Activated CD4-positive, alpha-beta memory T cell treated with anti-CD3 and anti-CD28 coated beads for 36 hours (primary cell): ENCODE measurements around the gene RELN. TPM values are rescaled to one million over a fixed set of nuclear protein-coding genes. Genes with fewer than 3 reads are reported as not detected.
"Not testable (repeated sequence)": the region's sequence is repeated elsewhere in the genome, so short reads cannot be mapped to it uniquely, and the experiment has no call there.

Experiments used
- CTCF ChIA-PET: fragments of 350-600 bp; sonication (Branson Sonifier 250); formaldehyde crosslinking; loops from one replicate; lab custom pipeline; 2021; ENCODE audit warnings: antibody characterized with exemption, inconsistent platforms; lab: Charles Lee
- POLR2A ChIA-PET: fragments of 350-600 bp; sonication (Branson Sonifier 250); formaldehyde crosslinking; loops from one replicate; lab custom pipeline; 2021; ENCODE audit warnings: antibody characterized with exemption; lab: Charles Lee
- DNase-seq: peaks from one replicate; pipeline ENCODE4 v3.0.0-alpha.2; 2020
- H3K27ac Mint-ChIP-seq: one replicate; pipeline ENCODE4 v1.8.0; 2021; ENCODE audit warnings: mixed read lengths
- H3K27me3 Mint-ChIP-seq: one replicate; pipeline ENCODE4 v1.8.0; 2021; ENCODE audit warnings: mixed read lengths
- H3K36me3 Mint-ChIP-seq: one replicate; pipeline ENCODE4 v1.8.0; 2021; ENCODE audit warnings: mixed read lengths
- H3K4me1 Mint-ChIP-seq: one replicate; pipeline ENCODE4 v1.8.0; 2021; ENCODE audit warnings: low read depth, mixed read lengths
- H3K4me3 Mint-ChIP-seq: one replicate; pipeline ENCODE4 v1.8.0; 2021; ENCODE audit warnings: mild to moderate bottlenecking, mixed read lengths
- H3K9me3 Mint-ChIP-seq: one replicate; pipeline ENCODE4 v1.8.0; 2021; ENCODE audit warnings: mixed read lengths
- intact Hi-C: fragments of 100-400 bp; cut with micrococcal nuclease; formaldehyde crosslinking; loops from one replicate; pipeline ENCODE4 v1.15.1; 2023
- total RNA-seq, 2 experiments: library from RNA; stranded (reverse); gene quantifications; one replicate each; pipeline ENCODE4 v1.2.3, GENCODE V29; 2021

The RELN gene
- total RNA-seq, 2 experiments from 2014 or later, result not detected

DNA sequence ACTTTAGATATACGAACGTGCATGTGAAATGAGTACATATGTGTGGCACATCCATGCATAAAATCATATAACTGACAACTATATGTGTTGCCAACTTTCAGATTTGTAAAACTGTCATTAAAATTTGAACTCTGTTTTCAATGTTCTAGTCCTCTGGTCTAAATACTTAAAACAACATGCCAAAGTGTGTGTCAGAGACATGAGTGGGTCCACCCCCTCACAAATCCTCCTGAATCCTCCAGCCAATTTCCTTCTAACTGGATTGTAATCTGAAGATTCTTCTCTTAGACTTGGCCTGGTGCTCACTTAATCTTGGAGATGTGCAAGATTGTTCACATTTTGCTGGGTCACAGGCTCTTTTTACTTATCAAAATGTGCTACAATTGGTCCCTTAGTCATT lies 184.1 kb downstream of the RELN start:
- no peaks in the 10 kb centered on the region for H3K27me3 Mint-ChIP-seq
- POLR2A ChIA-PET, result no interaction called here
- peaks cover 14% of the 10 kb centered on the region for H3K4me1 Mint-ChIP-seq
- no peaks in the 10 kb centered on the region for H3K36me3 Mint-ChIP-seq
- H3K4me3 Mint-ChIP-seq, result no peak overlapping the region
- intact Hi-C loops, result no loop called here
- DNase-seq, result no peak
- H3K27ac Mint-ChIP-seq, result no peak overlapping the region
- no peaks in the 10 kb centered on the region for H3K9me3 Mint-ChIP-seq
- CTCF ChIA-PET, result interaction anchor here (0.6 kb wide), 1 partner anchor 398 kb away, joined by 3 read pairs; no protein-coding TSS in a partner anchor

DNA sequence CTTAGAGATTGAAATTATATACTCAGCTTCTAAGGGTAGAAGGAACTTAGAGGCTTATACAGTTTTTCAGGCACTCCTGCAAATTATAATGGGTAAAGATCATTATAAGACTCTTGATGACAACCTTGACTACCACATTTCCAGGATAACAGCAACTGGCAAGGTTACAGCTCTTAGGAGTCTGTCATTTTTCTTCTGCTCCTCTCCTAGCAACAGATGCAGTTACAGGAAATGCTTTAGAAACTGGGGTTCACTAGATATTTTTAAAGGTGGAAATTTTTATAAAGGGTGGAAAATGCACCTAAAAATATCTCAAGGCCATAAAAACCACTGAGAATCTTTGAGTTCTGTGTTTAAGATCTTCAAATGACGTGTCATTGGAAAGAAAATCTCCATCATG lies 185.8 kb downstream of the RELN start:
- intact Hi-C loops, result no loop called here
- CTCF ChIA-PET, result no interaction called here
- DNase-seq, result no peak
- no peak overlapping the region for H3K4me3 Mint-ChIP-seq
- H3K27ac Mint-ChIP-seq, result no peak overlapping the region
- no peaks in the 10 kb centered on the region for H3K27me3 Mint-ChIP-seq
- H3K9me3 Mint-ChIP-seq, result no peaks in the 10 kb centered on the region
- H3K4me1 Mint-ChIP-seq, result peaks cover 5% of the 10 kb centered on the region
- no peaks in the 10 kb centered on the region for H3K36me3 Mint-ChIP-seq
- POLR2A ChIA-PET, result no interaction called here

DNA sequence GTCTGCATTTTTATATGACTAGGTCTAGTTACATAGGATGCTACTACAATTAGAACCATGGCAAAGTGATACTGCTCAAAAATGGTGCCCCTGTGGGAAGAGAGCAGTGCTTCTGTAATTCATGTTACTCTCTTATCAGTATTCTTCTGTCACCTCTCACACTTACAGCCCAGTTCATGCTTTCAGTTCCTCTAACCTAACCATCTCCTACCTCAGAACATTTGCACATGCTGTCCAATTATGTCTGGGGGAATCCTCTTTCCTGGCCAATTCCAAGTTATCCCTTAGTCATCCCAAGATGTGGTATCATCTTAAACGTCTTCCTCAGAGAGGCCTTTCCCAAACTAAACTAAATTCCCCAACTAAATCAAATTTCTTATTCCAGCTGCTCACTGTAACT lies 190.2 kb downstream of the RELN start:
- Mint-ChIP-seq H3K27ac (no peak overlapping the region), H3K9me3 (no peaks in the 10 kb centered on the region), H3K27me3 (peaks cover 2% of the 10 kb centered on the region), H3K4me3 (no peak overlapping the region), H3K36me3 (no peaks in the 10 kb centered on the region), H3K4me1 (peaks cover 5% of the 10 kb centered on the region)
- CTCF ChIA-PET, result no interaction called here
- no peak for DNase-seq
- POLR2A ChIA-PET, result no interaction called here
- intact Hi-C loops, result no loop called here

DNA sequence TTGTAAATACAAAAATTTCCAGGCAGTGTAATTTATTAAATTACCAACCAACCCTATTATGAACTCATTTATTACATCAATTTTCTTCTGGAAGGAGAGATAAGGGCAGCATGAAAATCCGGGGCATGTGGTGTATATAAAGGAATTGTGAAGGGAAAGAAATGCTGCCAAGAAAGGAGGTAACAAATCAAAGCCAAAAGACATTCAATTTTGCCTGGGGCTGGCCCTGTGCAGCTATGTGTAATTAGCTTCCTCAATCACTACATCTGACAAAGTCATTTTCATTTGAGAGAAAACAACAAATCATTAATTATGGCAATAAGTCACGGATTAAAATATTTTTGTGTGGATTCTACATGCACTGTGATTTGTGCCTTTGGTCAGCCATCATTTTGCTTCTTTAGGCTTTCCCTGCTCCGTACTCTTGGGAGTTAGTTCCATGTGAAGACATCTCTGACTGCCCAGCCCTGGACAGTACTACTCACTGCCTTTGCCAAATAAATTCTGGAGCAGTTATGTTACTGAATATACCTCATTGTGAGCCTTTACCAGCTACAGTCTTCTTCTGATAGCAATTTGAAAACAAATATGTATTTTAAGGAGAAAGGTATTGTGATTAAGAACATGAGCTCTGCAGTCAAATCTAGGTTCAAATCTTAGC lies 191.7 kb downstream of the RELN start:
- Mint-ChIP-seq H3K27me3 (peaks cover 4% of the 10 kb centered on the region), H3K36me3 (no peaks in the 10 kb centered on the region), H3K27ac (no peak overlapping the region), H3K4me3 (no peak overlapping the region), H3K9me3 (no peaks in the 10 kb centered on the region), H3K4me1 (no peaks in the 10 kb centered on the region)
- ChIA-PET POLR2A (no interaction called here), CTCF (no interaction called here)
- DNase-seq, result no peak
- intact Hi-C loops, result no loop called here

DNA sequence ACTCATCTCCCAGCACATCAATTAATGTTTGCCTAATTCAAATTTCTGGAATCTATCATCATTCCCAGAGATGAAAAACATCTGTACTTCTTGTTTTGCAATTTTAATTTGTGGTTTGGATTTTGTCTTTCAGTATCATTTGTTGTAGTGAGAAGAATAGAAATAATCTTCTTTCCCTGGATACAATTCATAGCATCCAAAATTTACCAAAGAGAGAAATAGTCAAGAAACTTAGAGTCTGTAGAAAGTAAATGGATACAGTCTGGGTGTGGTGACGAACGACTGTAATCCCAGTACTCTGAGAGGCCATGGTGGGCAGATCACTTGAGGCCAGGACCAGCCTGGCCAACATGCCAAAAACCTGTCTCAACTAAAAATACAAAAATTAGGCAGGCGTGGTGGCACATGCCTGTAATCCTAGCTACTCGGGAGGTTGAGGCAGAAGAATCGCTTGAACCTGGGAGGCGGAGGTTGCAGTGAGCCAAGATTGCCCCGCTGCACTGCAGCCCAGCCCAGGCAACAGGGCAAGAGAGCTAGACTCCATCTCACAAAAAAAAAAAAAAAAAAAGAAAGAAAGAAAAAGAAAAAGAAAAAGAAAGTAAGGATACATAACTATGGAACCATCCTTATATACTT lies 193.0 kb downstream of the RELN start:
- ChIA-PET CTCF (no interaction called here), POLR2A (no interaction called here)
- intact Hi-C loops, result no loop called here
- peaks cover 4% of the 10 kb centered on the region for H3K27me3 Mint-ChIP-seq
- no peaks in the 10 kb centered on the region for H3K4me1 Mint-ChIP-seq
- peaks cover 2% of the 10 kb centered on the region for H3K9me3 Mint-ChIP-seq
- no peaks in the 10 kb centered on the region for H3K36me3 Mint-ChIP-seq
- H3K27ac Mint-ChIP-seq, result no peak overlapping the region
- H3K4me3 Mint-ChIP-seq, result no peak overlapping the region
- DNase-seq, result no peak

DNA sequence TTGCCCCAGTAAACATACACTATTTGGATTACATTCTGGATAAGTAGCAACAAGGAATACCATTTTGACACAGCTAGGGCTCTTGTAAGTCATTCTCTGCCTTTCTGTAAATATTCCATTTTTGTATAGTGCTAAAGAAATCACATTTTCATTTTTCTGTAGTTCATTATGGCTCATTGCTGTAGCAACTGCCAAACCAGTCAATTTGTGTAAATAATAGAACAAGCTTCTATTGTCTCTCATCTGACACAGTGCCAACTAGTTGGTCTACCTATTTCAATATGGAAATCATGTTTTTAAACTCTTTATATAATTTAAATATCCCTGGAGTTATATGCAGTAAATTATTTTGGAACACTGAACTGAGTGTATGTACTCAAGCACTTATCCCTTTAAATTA lies 193.7 kb downstream of the RELN start:
- H3K9me3 Mint-ChIP-seq, result peaks cover 3% of the 10 kb centered on the region
- intact Hi-C loops, result no loop called here
- H3K4me3 Mint-ChIP-seq, result no peak overlapping the region
- H3K27ac Mint-ChIP-seq, result no peak overlapping the region
- no peak for DNase-seq
- peaks cover 4% of the 10 kb centered on the region for H3K27me3 Mint-ChIP-seq
- ChIA-PET POLR2A (no interaction called here), CTCF (no interaction called here)
- no peaks in the 10 kb centered on the region for H3K4me1 Mint-ChIP-seq
- no peaks in the 10 kb centered on the region for H3K36me3 Mint-ChIP-seq

DNA sequence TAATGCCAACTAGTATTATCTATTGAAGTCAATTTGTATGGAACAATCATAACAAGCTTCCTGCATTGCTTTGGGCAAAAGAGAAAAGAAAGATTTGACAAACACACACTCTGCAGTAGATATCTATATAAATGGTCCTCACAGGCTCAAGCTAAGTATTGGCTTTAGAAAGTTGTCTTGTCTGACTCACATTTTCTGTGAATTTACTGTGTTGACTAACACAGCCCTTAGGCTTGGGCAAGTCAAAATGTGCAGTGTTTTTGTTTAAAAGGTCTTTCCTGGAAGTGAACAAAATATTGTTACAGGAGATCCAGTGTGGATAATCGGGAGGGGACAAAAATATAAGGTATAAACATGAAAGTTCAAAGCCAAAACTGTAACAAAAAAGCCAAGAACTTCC lies 194.4 kb downstream of the RELN start:
- no peak for DNase-seq
- intact Hi-C loops, result no loop called here
- H3K27me3 Mint-ChIP-seq, result peaks cover 4% of the 10 kb centered on the region
- H3K4me1 Mint-ChIP-seq, result no peaks in the 10 kb centered on the region
- no peak overlapping the region for H3K27ac Mint-ChIP-seq
- POLR2A ChIA-PET, result no interaction called here
- no peak overlapping the region for H3K4me3 Mint-ChIP-seq
- CTCF ChIA-PET, result no interaction called here
- H3K9me3 Mint-ChIP-seq, result peaks cover 3% of the 10 kb centered on the region
- no peaks in the 10 kb centered on the region for H3K36me3 Mint-ChIP-seq

DNA sequence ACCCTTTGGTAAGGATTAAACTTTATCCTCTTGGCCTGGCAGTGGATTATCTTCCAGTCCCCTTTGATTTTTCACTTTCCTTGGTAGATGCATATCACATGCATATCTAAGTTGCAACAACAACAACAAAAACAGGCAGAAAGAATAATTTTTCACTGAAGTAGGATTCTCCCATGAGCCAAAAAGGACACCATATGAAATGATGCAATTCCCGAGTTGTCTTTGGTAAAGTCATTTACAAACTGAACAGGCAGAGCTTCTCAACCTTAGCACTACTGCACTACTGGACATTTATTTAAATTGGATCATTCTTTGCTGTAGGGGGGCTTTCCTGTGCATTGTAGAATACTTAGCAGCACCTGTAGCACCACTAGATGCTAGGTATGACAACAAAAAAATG lies 195.0 kb downstream of the RELN start:
- ChIA-PET POLR2A (no interaction called here), CTCF (no interaction called here)
- Mint-ChIP-seq H3K4me3 (no peak overlapping the region), H3K4me1 (no peaks in the 10 kb centered on the region), H3K27ac (no peak overlapping the region), H3K9me3 (peaks cover 3% of the 10 kb centered on the region), H3K36me3 (no peaks in the 10 kb centered on the region), H3K27me3 (peaks cover 4% of the 10 kb centered on the region)
- DNase-seq, result no peak
- intact Hi-C loops, result no loop called here

DNA sequence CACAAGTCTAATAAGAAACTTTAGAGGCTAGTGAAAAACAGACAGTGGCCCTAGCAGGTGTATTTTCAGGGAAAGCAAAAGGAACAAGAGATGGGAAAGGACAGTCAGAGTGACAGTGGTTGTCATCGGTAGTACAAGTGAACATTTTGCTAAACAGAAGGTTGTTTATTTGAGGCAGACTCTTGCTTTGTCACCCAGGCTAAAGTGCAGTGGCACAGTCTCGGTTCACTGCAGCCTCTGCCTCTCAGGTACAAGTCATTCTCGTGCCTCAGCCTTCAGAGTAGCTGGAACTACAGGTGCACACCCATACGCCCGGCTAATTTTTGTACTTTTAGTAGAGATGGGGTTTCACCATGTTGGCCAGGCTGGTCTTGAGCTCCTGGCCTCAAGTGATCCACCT lies 195.8 kb downstream of the RELN start:
- Mint-ChIP-seq H3K27me3 (peaks cover 4% of the 10 kb centered on the region), H3K36me3 (no peaks in the 10 kb centered on the region), H3K4me3 (no peak overlapping the region), H3K4me1 (no peaks in the 10 kb centered on the region), H3K9me3 (peaks cover 3% of the 10 kb centered on the region), H3K27ac (no peak overlapping the region)
- no peak for DNase-seq
- ChIA-PET CTCF (no interaction called here), POLR2A (no interaction called here)
- intact Hi-C loops, result no loop called here

DNA sequence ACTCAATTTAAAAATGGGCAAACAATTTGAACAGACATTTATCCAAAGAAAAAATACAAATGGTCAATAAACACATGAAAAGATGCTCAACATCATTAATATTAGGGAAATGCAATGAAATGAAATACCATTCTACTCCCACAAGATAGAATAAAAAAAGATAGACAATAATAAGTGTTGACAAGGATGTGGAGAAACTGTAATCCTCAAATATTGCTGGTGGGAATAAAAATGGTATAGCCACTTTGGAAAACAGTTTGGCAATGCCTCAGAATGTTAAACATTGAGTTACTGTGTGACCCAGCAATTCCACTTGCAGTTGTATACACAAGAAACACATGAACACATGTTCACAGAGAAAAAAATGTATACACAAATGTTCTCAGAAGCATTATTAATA lies 197.6 kb downstream of the RELN start:
- no peaks in the 10 kb centered on the region for H3K36me3 Mint-ChIP-seq
- intact Hi-C loops, result no loop called here

DNA sequence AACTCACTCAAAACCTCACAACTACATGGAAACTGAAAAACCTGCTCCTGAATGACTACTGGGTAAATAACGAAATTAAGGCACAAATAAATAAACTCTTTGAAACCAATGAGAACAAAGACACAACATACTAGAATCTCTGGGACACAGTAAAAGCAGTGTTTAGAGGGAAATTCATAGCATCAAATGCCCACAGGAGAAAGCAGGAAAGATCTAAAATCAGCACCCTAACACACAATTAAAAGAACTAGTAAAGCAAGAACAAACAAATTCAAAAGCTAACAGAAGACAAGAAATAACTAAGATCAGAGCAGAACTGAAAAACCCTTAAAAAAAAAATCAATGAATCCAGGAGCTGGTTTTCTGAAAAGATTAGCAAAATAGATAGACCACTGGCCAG lies 202.4 kb downstream of the RELN start:
- H3K4me3 Mint-ChIP-seq, CTCF ChIA-PET, DNase-seq, intact Hi-C loops, H3K36me3 Mint-ChIP-seq, H3K4me1 Mint-ChIP-seq, POLR2A ChIA-PET, H3K27ac Mint-ChIP-seq, H3K9me3 Mint-ChIP-seq: not testable (repeated sequence)
- peaks cover 13% of the 10 kb centered on the region for H3K27me3 Mint-ChIP-seq

More for the DNA sequence above, 197.6 kb downstream of the RELN start:
- Mint-ChIP-seq H3K27ac (no peak overlapping the region), H3K4me1 (no peaks in the 10 kb centered on the region), H3K4me3 (no peak overlapping the region), H3K9me3 (peaks cover 4% of the 10 kb centered on the region), H3K27me3 (peaks cover 4% of the 10 kb centered on the region)
- ChIA-PET CTCF (no interaction called here), POLR2A (no interaction called here)
- no peak for DNase-seq

DNA sequence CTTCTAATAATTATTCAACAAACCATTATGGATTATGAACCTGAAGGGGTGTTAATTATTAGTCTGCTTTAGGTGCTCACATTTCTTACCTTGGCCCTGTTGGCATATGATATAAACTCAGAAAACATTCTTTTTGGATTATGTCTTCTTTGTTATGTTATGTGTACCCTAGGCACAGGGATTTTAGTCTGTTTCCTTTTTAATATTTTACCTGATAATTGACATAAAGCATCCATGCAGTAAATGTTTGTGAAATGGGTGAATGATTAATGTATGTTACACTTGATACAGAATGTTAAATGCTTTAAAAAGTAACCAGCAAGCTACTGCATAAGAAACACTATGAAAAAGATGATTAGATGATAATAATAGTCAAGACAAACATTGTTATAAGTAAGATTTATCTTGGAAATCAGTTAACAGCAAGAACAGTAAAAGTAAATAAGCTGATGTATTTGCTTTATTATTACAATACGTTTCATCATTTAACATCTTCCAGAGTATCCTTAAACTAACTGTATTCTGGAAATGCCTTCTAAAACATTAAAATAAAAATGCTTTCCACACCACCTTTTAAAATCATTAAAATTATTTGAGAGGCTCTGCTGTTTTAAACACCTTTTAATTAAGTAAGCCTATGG lies 204.7 kb downstream of the RELN start:
- no peaks in the 10 kb centered on the region for H3K36me3 Mint-ChIP-seq

DNA sequence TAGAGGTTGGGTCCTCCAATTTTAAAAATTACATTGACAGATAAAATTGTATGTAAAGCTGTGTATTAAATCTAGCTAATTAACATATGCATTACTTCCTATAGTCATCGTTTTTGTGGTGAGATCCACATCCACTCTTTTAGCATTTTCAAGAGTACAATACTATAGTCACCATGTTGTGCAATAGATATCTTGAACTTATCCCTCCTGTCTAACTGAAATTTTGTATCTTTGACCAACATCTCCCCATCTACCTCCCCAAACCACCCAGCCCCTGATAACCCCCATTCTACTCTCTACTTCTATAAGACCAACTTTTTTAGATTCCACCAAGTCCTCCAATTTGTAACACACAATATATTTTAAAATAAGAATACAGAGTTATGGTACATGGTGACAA lies 208.0 kb downstream of the RELN start:
- ChIA-PET POLR2A (no interaction called here), CTCF (no interaction called here)
- Mint-ChIP-seq H3K27ac (no peak overlapping the region), H3K4me3 (no peak overlapping the region), H3K9me3 (peaks cover 2% of the 10 kb centered on the region), H3K27me3 (peaks cover 10% of the 10 kb centered on the region), H3K4me1 (no peaks in the 10 kb centered on the region), H3K36me3 (no peaks in the 10 kb centered on the region)
- intact Hi-C loops, result no loop called here
- no peak for DNase-seq

More for the DNA sequence above, 204.7 kb downstream of the RELN start:
- ChIA-PET CTCF (no interaction called here), POLR2A (no interaction called here)
- H3K9me3 Mint-ChIP-seq, result peaks cover 3% of the 10 kb centered on the region
- no peak overlapping the region for H3K4me3 Mint-ChIP-seq
- H3K27ac Mint-ChIP-seq, result no peak overlapping the region
- H3K27me3 Mint-ChIP-seq, result peaks cover 13% of the 10 kb centered on the region
- H3K4me1 Mint-ChIP-seq, result no peaks in the 10 kb centered on the region
- DNase-seq, result no peak
- intact Hi-C loops, result no loop called here
